ENCODE measurements around the gene FGF10.

FGF10 gene

GRCh38 chr5:44257221-44257620 is 132.0 kb downstream of the FGF10 start:
- H3K9me3 ChIP-seq (replicated peaks; ENCODE audit: insufficient read depth, low read length), result no peaks in the 10 kb centered on the region
- no peak overlapping the region for H3K4me3 ChIP-seq (ENCODE audit: low read length)
- no peaks in the 10 kb centered on the region for H3K4me1 ChIP-seq (ENCODE audit: low read length)
- H3K27me3 ChIP-seq (replicated peaks; ENCODE audit: insufficient read depth, low read length), result no peaks in the 10 kb centered on the region
- H2AFZ ChIP-seq (ENCODE audit: low read length), result no peak overlapping the region
- H3K9me2 ChIP-seq (replicated peaks; ENCODE audit: insufficient read depth, low read length), result no peaks in the 10 kb centered on the region
- DNase-seq, result no peak
- H3K4me2 ChIP-seq (ENCODE audit: low read depth, low read length), result no peak overlapping the region
- no peaks in the 10 kb centered on the region for H4K20me1 ChIP-seq (ENCODE audit: insufficient read depth, low read length)
- H3K79me2 ChIP-seq (ENCODE audit: low read length), result no peaks in the 10 kb centered on the region
- no peaks in the 10 kb centered on the region for H3F3A ChIP-seq (ENCODE audit: insufficient read depth, low read length)
- H3K36me3 ChIP-seq (replicated peaks; ENCODE audit: insufficient read depth, low read length), result no peaks in the 10 kb centered on the region
- TF ChIP-seq CTCF (IDR thresholded peaks at IDR 0.05; ENCODE audit: low read length) (no peak), EZH2 (optimal IDR thresholded peaks at IDR 0.05; ENCODE audit: low read depth, low read length) (no peak), EZH2phosphoT487 (IDR thresholded peaks at IDR 0.05; ENCODE audit: low read length) (no peak)
- no peak overlapping the region for H3K27ac ChIP-seq (ENCODE audit: low read length)
- no peak overlapping the region for H3K9ac ChIP-seq (ENCODE audit: low read length)
